Activated CD4-positive, alpha-beta T cell treated with anti-CD3 and anti-CD28 coated beads, Interleukin-2, amount 50 U/mL, for 4 hours (primary cell): ENCODE results near the gene SDCCAG8.

Source experiments
- DNase-seq, 2 experiments: peaks; one replicate each; pipeline ENCODE4 v3.0.0-alpha.2; 2020

The SDCCAG8 gene

GRCh38 chr1:243510928-243511327 is 255.1 kb downstream of the SDCCAG8 start:
- no peak for DNase-seq

- no peak for DNase-seq
These were observed 258.1 kb downstream of the SDCCAG8 start for GRCh38 chr1:243513726-243514491.

GRCh38 chr1:243514927-243515326 is 259.1 kb downstream of the SDCCAG8 start:
- DNase-seq = no peak

GRCh38 chr1:243520831-243521230 is 265.0 kb downstream of the SDCCAG8 start:
- no peak for DNase-seq

- DNase-seq = no peak
These were observed 267.9 kb downstream of the SDCCAG8 start for GRCh38 chr1:243523766-243524165.

GRCh38 chr1:243525085-243525487 is 269.2 kb downstream of the SDCCAG8 start:
- DNase-seq = no peak

- no peak for DNase-seq
These were observed 270.3 kb downstream of the SDCCAG8 start for GRCh38 chr1:243526180-243526579.

GRCh38 chr1:243528459-243529121 is 272.7 kb downstream of the SDCCAG8 start:
- DNase-seq = no peak

GRCh38 chr1:243529512-243529911 is 273.7 kb downstream of the SDCCAG8 start:
- no peak for DNase-seq

GRCh38 chr1:243535014-243535413 is 279.2 kb downstream of the SDCCAG8 start:
- no peak for DNase-seq

- DNase-seq = no peak
These were observed 283.8 kb downstream of the SDCCAG8 start for GRCh38 chr1:243539636-243540035.

- DNase-seq = no peak
These were observed 287.0 kb downstream of the SDCCAG8 start for GRCh38 chr1:243542739-243543415.

- DNase-seq = no peak
These were observed 287.7 kb downstream of the SDCCAG8 start for GRCh38 chr1:243543501-243543900.

GRCh38 chr1:243546457-243546856 is 290.6 kb downstream of the SDCCAG8 start:
- DNase-seq = no peak

- DNase-seq = no peak
These were observed 292.1 kb downstream of the SDCCAG8 start for GRCh38 chr1:243547891-243548290.

- no peak for DNase-seq
These were observed 292.7 kb downstream of the SDCCAG8 start for GRCh38 chr1:243548516-243548915.

- DNase-seq = no peak
These were observed 293.3 kb downstream of the SDCCAG8 start for GRCh38 chr1:243549108-243549507.
